ENCODE data around the gene RAD51B. TPM values are rescaled to one million over a fixed set of nuclear protein-coding genes. Genes with fewer than 3 reads are reported as not detected.

Gene RAD51B
- total RNA-seq, 4 donors from 2014 or later, result 6.2 to 39.9 (median 12.9) TPM

DNA sequence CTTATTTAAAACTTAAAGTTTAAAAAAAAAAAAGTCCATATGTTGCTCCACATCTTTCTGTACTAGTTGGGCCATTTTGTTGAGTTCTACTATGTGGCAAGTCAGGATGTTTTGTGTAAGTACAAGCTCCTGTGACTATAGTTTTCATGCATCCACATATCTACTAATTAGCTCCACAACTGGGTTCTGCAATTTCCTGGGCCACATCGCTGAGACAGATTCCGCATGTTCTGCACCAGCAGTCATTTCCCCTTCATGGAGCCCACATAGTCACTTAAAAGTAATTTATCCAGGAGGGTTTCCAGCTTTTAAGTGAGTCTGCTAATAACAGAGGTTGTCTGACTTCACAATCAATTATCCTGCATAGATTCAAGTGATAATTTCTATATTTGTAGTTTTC is 511.8 kb downstream of the RAD51B start:
- no peaks in the 10 kb centered on the region for H3K36me3 ChIP-seq
- TF ChIP-seq POLR2A (IDR thresholded peaks at IDR 0.05) (no peak), CTCF (IDR thresholded peaks at IDR 0.05) (no peak)
- H3K4me1 ChIP-seq, result peaks cover 0 to 4% (median 0%) of the 10 kb centered on the region in 3 donors
- H3K27ac ChIP-seq, result no peak overlapping the region
- no peak overlapping the region for H3K4me3 ChIP-seq
- no peak for DNase-seq
- intact Hi-C loops (cut with DNase I), result no loop called here
- no peaks in the 10 kb centered on the region for H3K27me3 ChIP-seq
- WGBS, 2 donors, result 78 to 80% methylated on average over 2 of the region's 2 CpGs
- H3K9me3 ChIP-seq, result no peaks in the 10 kb centered on the region

- no peaks in the 10 kb centered on the region for H3K36me3 ChIP-seq
- H3K4me1 ChIP-seq, result peaks cover 0 to 4% (median 0%) of the 10 kb centered on the region in 3 donors
- no peak for TF ChIP-seq CTCF (IDR thresholded peaks at IDR 0.05)
- TF ChIP-seq POLR2A (IDR thresholded peaks at IDR 0.05), result no peak
- H3K27ac ChIP-seq, result no peak overlapping the region
- no peaks in the 10 kb centered on the region for H3K9me3 ChIP-seq
- no peaks in the 10 kb centered on the region for H3K27me3 ChIP-seq
- H3K4me3 ChIP-seq, result no peak overlapping the region
- intact Hi-C loops (cut with DNase I), result no loop called here
- 72 to 81% methylated on average over 1 of the region's 1 CpG for WGBS, 2 donors
- DNase-seq, result no peak
These were observed 512.4 kb downstream of the RAD51B start for GRCh38 chr14:68331991-68332390.

DNA sequence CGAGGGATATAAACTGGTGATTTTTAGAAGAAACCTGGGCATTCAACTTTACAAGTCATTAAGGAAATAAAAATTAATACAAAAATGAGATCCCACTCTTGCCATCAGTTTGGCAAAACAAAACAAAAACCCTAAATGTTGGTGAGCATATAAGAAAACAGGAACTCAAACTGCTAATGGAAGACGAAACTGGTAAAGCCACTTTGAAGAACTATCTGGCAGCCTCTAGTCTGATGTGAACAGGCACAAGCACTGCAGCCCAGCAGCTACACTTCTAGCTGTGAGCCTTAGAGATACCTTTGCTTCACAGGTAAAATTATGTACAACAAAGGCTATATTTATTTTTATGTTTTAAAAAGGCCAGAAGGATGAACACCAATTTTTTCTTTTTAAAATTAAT is 513.7 kb downstream of the RAD51B start:
- no peak for TF ChIP-seq CTCF (IDR thresholded peaks at IDR 0.05)
- no peak for TF ChIP-seq POLR2A (IDR thresholded peaks at IDR 0.05)
- no peak for DNase-seq
- 66 to 84% methylated on average over 2 of the region's 2 CpGs for WGBS, 2 donors
- Histone ChIP-seq H3K27ac (no peak overlapping the region), H3K4me1 (peaks cover 0 to 4% (median 0%) of the 10 kb centered on the region in 3 donors), H3K27me3 (no peaks in the 10 kb centered on the region), H3K9me3 (no peaks in the 10 kb centered on the region), H3K36me3 (no peaks in the 10 kb centered on the region), H3K4me3 (no peak overlapping the region)
- intact Hi-C loops (cut with DNase I), result no loop called here

- no peaks in the 10 kb centered on the region for H3K36me3 ChIP-seq
- no peak overlapping the region for H3K27ac ChIP-seq
- H3K27me3 ChIP-seq, result no peaks in the 10 kb centered on the region
- H3K4me3 ChIP-seq, result no peak overlapping the region
- intact Hi-C loops (cut with DNase I), result no loop called here
- no peaks in the 10 kb centered on the region for H3K9me3 ChIP-seq
- no peak for DNase-seq
- peaks cover 0 to 4% (median 0%) of the 10 kb centered on the region in 3 donors for H3K4me1 ChIP-seq
- TF ChIP-seq POLR2A (IDR thresholded peaks at IDR 0.05) (no peak), CTCF (IDR thresholded peaks at IDR 0.05) (no peak)
These were observed 515.7 kb downstream of the RAD51B start for GRCh38 chr14:68335312-68335711.

DNA sequence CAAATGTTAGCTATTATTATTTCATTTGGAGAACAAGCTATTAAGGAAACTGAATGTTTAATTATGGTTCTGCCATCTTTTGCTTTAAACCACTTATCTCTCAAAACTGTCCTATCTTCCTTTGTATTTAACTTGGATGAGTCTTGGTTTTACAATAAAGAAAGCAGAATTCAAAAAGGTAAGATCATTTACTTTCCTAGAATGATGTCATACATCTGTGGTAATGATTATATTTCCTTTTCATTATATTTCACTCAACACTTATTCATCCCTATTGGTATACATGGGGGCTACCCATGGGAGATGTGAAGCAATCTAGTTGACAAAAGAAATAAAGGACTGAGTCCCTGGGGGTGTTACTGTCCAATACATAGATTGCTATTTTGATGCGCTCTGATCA is 516.6 kb downstream of the RAD51B start:
- Histone ChIP-seq H3K4me3 (no peak overlapping the region), H3K27ac (no peak overlapping the region), H3K4me1 (peaks cover 0 to 4% (median 0%) of the 10 kb centered on the region in 3 donors), H3K9me3 (no peaks in the 10 kb centered on the region), H3K27me3 (no peaks in the 10 kb centered on the region), H3K36me3 (no peaks in the 10 kb centered on the region)
- TF ChIP-seq POLR2A (IDR thresholded peaks at IDR 0.05) (no peak), CTCF (IDR thresholded peaks at IDR 0.05) (no peak)
- DNase-seq, result no peak
- intact Hi-C loops (cut with DNase I), result no loop called here
- WGBS, 2 donors, result 100% methylated on average over 1 of the region's 1 CpG
